Measurements from ENCODE around the gene FAM170B.

Gene FAM170B

GRCh38 chr10:49139028-49139845 lies 5.4 kb upstream of the FAM170B start:
- no peak for DNase-seq (ENCODE audit: low spot score)
- POLR2A ChIA-PET (ENCODE audit: low non-redundant PET) = no interaction called here
- no peak overlapping the region for H3K27ac ChIP-seq
- CTCF ChIA-PET = interaction anchor here (0.7 kb wide), 1 partner anchor 481 kb away, joined by 3 read pairs; no protein-coding TSS in a partner anchor
- TF ChIP-seq, protein P1, sequence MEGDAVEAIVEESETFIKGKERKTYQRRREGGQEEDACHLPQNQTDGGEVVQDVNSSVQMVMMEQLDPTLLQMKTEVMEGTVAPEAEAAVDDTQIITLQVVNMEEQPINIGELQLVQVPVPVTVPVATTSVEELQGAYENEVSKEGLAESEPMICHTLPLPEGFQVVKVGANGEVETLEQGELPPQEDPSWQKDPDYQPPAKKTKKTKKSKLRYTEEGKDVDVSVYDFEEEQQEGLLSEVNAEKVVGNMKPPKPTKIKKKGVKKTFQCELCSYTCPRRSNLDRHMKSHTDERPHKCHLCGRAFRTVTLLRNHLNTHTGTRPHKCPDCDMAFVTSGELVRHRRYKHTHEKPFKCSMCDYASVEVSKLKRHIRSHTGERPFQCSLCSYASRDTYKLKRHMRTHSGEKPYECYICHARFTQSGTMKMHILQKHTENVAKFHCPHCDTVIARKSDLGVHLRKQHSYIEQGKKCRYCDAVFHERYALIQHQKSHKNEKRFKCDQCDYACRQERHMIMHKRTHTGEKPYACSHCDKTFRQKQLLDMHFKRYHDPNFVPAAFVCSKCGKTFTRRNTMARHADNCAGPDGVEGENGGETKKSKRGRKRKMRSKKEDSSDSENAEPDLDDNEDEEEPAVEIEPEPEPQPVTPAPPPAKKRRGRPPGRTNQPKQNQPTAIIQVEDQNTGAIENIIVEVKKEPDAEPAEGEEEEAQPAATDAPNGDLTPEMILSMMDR (conservative IDR thresholded peaks at IDR 0.05; ENCODE audit: low read depth) = no peak

GRCh38 chr10:49138361-49138891 lies 4.6 kb upstream of the FAM170B start:
- DNase-seq (ENCODE audit: low spot score) = no peak
- POLR2A ChIA-PET (ENCODE audit: low non-redundant PET) = no interaction called here
- CTCF ChIA-PET = interaction anchor here (0.7 kb wide), 1 partner anchor 480 kb away, joined by 3 read pairs; no protein-coding TSS in a partner anchor
- H3K27ac ChIP-seq = no peak overlapping the region
- TF ChIP-seq, protein P1 (conservative IDR thresholded peaks at IDR 0.05; ENCODE audit: low read depth) = no peak

DNA sequence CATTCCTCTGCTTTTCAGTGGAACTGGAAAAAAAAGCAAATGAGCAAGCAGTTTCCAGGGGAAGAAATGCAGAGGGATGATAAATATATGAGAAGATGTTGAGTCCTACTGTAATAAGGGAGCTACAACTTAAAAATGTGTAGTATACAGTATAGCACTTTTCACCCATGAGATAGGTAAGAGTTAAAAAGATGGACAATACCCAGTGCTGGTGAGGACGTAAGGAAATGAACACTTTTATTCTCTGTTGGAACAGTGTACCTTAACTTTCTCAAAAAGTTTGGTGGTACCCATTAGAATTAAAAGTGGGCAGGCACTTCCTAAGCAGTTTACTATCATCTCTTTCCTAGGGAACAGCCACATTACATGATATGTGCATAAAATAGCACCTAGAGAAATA lies 2.7 kb upstream of the FAM170B start:
- H3K27ac ChIP-seq = no peak overlapping the region
- TF ChIP-seq, protein P1 (conservative IDR thresholded peaks at IDR 0.05; ENCODE audit: low read depth) = no peak
- ChIA-PET CTCF (interaction anchor here (0.5 kb wide), 1 partner anchor 22 kb away, joined by 5 read pairs; no protein-coding TSS in a partner anchor), POLR2A (ENCODE audit: low non-redundant PET) (no interaction called here)
- DNase-seq (ENCODE audit: low spot score) = no peak

DNA sequence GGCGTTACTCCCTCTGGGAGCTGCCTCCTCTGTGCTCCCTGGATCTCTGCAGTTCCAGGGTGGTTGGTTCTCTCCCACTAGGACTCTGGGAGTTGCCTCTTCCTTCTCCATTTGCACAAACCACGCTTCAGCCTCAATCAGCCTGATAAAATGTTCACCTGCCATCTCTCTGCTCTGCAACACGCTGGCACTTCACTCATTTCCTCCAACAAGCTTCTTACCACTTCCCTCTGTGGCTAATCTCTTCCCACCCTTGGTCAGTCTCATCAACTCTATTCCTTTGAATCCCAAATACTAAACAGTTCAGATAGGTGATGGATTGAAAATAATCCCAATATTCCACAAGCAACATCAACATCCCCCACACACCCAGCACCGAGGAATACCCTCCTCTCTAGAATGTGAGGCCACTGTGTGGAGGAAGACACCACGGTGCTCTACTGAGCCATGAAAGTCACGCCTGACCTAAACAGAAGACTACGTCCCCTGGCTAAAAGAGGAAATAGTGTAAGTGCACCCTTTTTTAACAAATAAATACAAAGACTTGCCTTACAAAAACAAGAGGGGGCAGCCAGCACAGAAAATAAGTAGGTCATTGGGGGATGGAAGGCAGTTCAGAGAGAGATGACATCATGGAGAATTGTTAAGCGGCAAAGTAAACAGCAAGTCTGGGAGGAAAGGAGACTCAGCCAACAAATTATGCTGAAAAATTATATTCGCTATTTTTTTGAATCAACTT lies 1.9 kb upstream of the FAM170B start:
- no peak overlapping the region for H3K27ac ChIP-seq
- no peak for DNase-seq (ENCODE audit: low spot score)
- CTCF ChIA-PET = no interaction called here
- POLR2A ChIA-PET (ENCODE audit: low non-redundant PET) = no interaction called here
- TF ChIP-seq, protein P1 (conservative IDR thresholded peaks at IDR 0.05; ENCODE audit: low read depth) = no peak

DNA sequence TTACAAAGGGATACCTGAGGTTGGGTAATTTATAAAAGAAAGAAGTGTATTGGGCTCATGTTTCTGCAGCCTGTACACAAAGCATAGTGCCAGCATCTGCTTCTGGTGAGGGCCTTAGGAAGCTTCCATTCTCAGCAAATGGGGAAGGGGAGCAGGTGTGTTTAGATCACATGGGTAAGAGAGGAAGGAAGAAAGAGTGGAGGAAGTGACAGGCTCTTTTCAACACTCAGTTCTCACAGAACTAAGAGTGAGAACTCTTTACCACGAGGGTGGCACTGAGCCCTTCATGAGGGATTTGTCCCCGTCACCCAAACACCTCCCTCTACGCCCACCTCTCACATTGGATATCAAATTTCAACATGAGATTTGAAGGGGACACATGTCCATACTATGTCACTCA lies 506 bp upstream of the FAM170B start:
- no peak overlapping the region for H3K27ac ChIP-seq
- TF ChIP-seq, protein P1 (conservative IDR thresholded peaks at IDR 0.05; ENCODE audit: low read depth) = no peak
- ChIA-PET POLR2A (ENCODE audit: low non-redundant PET) (no interaction called here), CTCF (no interaction called here)
- no peak for DNase-seq (ENCODE audit: low spot score)

DNA sequence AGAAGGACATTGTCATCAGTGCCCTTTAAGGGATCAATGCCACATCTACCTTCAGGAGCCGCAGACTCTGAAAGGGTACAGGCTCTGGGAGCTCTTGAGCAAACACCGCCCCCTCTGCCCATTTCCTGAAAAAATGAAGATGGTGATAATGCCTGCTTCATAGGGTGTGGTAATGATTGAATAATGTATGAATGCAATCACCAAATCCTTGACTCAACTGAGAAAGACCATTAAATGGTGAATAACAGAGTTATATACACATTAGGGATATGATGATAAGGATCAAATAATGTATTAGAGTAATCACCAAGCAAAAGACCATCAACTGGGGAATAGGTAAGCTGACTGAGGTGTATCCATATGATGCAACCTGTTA lies 1.5 kb downstream of the FAM170B start:
- no peak overlapping the region for H3K27ac ChIP-seq
- CTCF ChIA-PET = no interaction called here
- DNase-seq (ENCODE audit: low spot score) = no peak
- POLR2A ChIA-PET (ENCODE audit: low non-redundant PET) = no interaction called here
- TF ChIP-seq, protein P1 (conservative IDR thresholded peaks at IDR 0.05; ENCODE audit: low read depth) = no peak

All from RWPE1 (cell line).